NCI-H2029 (cell line): ENCODE data around the gene CBFA2T3.

Experiments
- DNase-seq: peaks from one replicate; lab custom pipeline; 2025; lab: John Stamatoyannopoulos, UW

Gene CBFA2T3

DNA sequence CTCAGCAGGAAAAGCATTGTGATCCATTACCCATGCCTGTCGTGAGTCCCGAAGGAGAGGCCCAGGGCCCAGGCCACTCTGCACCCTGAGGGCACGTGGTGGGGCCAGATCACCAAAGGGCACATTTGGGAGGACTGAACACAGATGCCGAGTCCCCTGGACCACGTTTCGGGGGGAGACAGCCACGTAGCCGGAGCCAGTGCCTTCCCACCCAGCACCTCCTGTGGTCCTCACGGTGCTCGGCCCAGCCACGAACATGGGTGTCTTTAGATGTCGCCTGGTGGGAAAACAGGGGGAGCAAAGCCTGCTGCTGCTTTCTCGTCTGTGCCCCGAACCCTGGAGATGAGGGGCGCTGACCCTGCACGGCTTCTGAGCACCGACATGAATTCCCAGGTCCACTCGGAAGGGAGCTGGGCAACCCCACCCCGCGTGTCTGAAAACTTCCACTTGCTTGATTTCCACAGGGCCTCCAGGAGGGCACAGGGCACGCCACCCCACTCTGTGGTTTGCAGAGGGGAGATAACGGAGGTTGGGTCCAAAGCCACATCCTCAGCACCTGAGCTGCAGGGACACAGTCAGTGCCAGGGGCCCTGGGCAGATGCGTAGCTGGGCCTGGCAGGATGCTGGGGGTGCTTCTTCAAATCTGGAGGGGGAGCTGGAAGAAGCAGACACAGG is 14.4 kb downstream of the CBFA2T3 start:
- DNase-seq = no peak

DNA sequence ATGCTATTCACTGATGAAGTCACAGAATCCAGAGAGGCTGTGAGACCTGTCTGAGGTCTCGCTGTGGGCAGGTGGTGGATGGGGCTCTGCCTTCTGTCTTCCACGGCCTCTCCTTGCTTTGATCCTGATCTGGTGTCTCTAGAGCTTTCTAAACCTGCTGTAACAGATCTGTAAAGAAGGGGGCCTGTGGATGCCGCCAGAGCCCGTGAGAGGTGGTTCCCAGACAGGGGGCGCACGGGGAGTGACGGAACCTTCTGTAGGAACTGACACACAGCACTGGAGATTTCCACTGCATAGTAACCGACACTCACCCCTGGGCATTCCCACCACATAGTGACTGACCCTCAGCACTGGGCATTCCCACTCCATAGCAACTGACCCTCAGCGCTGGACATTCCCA is 16.0 kb downstream of the CBFA2T3 start:
- DNase-seq = no peak

DNA sequence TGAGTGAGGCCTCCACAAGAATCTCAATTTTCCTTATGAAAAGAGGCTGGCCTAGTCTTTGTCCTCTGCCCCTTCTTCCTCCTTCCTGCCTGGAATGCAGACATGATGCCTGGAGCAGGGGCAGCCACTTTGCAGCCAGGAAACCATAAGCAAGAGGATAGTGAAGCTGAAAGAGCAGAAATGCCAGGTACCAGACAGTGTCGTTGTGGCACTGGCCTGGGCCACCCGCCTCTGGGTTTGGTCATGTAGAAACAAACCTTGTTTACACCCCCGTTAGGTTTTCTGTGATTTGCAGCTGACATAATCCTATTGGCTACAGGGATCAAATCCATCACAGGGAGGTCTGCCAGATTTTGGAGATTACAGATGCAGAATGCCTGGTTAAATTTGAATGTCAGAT is 16.5 kb downstream of the CBFA2T3 start:
- no peak for DNase-seq

DNA sequence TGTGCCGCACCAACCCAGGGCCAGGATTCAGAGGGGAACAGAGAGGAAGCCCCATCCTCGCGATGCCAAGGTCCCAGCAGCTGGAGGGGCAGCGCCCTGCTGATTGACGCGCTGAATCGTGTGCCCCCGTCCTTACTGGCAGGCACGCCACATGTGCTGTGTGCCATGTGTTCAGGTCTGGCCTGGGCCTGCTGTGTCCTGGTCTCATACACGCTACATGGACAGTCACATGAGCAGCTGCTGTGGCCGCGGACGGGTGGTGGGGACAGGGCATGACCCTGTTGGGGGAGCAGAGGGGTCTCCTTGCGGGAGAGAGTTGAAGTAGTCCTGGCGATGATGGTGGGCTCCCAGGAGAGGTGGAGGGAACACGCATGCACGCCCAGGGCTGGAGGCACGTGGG is 18.0 kb downstream of the CBFA2T3 start:
- no peak for DNase-seq

DNA sequence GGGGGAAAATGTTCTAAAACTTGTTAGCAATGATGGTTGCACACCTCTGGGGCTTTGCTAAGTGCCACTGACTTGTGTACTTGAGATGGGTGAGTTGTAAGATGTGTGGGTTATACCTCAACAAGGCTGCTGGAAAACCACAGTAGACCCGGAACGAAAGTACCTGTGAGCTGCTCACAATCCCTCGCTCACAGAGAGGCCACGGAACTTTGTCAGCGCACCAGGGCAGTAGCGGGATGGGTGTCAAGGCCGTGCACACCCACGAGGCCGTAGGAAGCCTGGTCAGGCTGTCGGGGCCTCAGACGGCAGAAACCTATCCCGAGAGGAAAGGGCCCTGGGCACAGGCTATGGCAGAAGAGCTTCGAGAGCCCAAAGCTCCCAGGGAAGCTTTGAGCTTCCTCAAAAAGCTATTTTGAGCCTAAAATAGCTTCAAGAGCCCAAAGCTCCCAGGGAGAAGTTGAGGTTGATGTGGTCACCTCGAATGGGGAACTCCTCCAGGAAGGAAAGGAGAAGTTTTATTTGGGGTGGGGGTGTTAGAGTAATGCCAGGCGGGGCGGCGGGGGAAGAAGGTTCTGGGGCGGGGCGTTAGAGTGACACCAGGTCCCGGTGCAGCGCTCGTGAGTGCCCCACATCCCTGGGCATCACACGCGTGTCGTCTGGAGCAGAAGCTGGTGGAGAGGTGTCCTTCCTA is 19.0 kb downstream of the CBFA2T3 start:
- DNase-seq = no peak

DNA sequence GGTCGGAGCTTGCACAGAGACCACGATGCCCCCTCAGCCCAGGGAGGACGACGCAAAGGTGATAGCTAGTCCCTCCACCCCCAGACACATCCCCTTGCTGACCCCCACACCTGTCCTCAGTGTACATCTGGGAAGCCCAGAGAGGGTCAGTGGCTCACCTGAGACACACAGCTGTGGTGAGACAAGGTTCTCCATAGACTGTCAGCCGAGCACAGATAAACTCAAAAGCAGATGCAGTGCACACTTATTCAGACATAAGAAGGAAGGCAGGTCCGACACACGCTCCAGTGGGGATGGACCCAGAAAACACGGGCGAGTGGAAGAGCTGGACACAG is 19.6 kb downstream of the CBFA2T3 start:
- DNase-seq = no peak

DNA sequence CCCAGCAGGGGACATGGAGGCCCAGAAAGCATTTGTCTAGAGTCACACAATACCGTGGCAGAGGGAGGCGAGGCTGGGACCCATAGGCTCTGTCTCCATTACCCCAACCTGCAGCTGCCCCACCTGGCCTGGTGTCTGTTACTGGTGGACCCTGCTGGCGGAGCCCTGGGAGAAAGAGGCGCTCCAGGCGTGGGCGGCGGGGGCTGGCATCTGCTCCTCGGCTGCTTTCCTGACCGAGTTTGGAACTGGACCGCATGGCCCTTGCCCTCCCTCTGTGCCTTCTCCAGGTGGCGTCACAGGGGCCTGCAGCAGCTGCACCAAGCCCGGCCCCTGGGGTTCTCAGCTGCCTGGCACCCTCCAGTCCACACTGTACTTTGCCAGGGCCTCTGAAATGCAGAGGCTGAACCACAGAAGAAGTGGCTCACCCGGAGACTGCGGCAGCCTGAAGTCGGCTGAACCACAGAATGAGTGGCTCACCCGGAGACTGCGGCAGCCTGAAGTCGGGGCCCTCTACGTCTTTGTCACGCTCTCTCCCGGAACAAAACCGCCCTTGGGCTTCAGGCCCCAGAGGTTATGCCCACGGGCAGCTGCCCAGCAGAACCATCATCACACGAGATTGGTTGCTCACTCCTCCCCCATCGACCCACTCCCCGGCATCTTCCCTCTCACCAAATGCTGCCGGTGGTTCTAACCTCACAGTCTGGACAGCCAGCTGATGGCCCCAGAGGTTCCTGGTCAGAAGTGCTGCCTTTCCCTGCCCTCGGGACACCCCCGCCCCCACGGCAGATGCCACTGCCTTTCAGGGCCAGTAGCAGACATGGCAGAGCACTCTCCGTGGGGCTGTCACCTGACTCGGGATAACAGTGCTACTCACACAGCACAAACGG is 20.2 kb downstream of the CBFA2T3 start:
- DNase-seq = no peak

DNA sequence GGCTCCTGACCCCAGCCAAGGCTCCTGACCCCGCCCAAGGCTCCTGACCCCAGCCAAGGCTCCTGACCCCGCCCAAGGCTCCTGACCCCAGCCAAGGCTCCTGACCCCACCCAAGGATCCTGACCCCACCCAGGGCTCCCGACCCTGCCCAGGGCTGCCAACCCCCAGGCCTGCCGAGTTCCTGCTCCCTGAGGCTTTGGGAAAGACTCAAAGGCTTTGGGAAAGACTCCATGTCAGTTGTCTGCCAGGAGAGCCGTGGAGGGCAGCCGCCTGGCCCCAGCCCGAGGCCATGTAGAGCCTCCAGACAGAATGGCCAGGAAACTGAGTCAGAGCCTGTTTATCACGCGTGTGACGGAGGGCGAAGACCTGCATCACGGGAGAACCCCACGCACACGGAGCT is 21.1 kb downstream of the CBFA2T3 start:
- no peak for DNase-seq

DNA sequence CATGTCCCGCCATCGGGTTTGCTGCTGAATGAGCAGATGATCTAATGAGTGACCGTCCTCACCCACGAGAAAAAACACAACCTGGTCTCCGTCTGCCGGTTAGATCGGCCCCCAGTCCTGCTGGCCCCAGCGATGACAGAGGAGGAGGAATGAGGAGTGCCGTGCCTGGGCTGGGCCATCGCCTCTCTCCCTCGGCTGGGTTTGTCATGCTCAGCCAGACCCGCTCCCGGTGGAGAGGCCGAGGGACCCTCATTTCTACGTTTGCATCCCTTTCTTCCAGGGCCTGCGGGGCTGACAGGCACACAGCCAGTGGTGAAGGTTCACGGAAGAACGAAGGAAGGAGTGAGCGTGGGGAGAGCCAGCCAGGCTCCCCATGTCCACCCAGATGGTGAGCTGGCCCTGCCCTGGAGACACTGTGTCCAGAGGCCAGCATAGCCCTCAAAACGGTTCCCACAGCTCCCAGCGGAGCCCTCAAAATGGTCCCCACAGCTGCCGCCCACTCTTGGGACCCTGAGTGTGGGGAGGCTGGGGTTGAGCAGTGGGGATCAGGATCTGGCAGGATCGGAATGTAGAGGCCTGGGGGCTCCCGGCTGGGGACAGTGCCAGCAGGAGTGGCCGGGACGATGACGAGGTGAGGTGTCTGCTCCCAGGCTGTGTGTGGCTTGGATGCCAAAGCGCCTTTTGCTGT is 23.9 kb downstream of the CBFA2T3 start:
- no peak for DNase-seq

DNA sequence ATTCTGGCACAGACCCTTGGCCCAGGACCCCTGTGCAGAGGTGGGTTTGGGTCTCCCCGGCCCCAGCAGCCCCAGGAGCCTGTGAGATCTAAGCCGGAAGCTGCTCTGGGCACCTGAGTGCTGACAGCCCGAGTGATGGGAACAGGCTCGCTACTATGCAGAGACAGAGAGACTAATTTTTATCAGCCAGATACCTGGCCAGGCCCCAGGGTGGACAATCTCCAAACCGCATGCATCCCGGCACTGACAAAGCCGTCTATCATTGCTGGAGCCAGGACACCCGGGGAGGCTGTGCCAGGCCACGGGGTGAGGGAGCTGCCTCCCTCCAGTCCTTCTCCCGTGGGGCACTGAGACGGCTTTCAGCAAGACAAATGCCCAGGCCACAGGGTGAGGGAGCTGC is 25.0 kb downstream of the CBFA2T3 start:
- DNase-seq = no peak

DNA sequence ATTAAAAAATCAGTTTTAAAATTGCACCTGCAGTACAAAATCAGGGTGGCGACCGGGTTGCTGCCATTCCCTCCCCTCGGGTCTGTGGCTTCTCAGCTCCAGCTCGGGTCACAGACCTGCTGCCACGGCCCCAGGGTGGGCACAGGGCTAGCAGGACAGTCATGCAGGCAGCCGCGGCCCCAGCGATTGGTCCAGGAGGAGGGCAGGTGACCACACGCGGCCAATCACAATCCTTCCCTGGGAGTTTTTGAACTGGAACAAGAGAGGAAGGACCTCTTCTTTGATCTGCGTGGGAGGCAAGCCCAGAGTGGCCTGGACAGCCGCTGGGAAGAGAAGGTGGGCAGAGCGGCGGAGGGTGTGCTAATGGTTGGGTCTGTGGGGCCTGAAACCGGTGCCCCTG is 25.5 kb downstream of the CBFA2T3 start:
- no peak for DNase-seq

DNA sequence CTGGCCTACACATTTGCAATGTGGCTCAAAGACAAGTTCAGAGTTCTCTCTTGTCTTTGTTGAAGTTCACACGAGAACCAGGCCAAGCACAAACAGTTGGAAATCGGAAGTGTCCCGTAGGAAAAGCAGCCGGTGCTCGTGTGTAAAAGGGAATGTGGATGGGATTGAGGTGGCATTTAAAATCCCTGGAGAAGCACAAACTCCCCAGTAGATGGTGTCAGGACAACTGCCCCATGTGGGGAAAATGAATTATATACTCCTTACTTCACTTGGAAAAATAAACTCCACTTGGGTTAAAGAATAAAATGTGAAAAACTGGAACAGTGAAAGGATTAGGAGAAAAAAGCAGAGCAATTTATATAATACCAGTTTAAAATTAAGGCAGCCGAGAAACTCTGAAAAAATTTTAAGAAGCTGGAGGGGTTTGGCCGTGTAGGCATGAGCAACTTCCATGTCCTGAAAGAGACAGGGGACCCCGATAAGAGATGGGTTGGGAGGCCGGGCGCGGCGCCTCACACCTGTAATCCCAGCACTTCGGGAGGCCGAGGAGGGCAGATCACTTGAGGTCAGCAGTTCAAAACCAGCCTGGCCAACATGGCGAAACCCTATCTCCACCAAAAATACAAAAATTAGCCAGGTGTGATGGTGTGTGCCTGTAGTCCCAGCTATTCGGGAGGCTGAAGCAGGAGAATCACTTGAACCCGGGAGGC is 28.1 kb downstream of the CBFA2T3 start:
- no peak for DNase-seq

DNA sequence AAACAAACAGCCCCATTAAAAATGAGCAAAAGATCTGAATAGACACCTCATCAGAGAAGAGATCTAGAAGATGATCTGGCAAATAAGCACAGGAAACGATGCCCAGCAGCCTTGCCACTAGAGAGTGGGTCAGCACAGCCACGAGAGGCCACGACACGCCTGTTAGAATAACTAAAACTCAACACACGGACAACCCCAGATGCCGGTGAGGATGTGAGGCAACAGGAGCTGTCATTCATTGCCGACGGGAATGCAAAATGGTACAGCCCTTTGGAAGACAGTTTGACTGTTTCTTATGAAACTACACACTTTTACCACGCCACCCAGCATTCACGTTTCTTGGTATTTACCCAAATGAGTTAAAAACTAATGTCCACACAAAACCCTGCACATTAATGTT is 31.5 kb downstream of the CBFA2T3 start:
- no peak for DNase-seq

DNA sequence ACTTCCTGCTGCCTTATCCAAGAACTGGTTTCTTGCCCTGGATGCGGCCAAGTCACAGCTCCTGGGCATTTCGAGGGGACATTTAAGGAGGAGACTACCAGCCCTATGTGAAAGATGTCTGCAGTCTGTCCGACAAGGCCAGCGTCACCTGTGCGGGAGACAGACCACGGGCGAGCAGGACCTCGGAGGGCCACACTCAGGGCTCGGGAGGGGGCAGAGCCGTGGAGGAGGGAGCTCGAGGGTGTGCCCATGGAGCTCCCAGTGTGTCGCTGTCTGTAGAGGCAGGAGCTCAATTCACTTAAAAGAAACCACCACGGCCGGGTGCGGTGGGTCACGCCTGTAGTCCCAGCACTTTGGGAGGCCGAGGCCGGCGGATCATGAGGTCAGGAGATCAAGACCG is 33.3 kb downstream of the CBFA2T3 start:
- DNase-seq = no peak

DNA sequence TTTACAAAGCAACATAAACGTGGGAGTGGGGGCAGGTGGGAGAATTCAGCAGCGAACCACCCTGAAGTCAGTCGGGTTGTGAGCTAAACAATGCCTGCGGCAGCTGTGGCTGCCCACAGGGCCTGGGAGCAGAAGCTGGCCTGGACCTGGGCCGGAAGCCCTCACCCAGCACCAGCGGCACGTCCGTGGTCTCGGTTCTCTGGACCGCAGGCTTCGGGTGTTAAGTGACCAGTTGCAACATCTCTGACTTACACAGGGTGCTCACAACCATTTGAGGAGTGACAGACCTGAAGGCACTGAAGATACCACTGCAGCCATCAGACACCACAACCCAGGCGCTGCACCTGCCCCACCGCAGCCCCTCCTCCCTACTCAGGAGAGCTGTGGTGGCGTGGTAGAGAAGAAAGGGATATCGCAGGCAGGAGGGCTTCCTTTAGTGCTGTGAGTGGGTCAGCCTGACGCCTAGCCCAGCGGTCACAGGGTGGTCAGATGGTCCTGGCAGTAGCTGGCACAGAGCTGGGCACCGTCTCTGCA is 33.8 kb downstream of the CBFA2T3 start:
- no peak for DNase-seq

DNA sequence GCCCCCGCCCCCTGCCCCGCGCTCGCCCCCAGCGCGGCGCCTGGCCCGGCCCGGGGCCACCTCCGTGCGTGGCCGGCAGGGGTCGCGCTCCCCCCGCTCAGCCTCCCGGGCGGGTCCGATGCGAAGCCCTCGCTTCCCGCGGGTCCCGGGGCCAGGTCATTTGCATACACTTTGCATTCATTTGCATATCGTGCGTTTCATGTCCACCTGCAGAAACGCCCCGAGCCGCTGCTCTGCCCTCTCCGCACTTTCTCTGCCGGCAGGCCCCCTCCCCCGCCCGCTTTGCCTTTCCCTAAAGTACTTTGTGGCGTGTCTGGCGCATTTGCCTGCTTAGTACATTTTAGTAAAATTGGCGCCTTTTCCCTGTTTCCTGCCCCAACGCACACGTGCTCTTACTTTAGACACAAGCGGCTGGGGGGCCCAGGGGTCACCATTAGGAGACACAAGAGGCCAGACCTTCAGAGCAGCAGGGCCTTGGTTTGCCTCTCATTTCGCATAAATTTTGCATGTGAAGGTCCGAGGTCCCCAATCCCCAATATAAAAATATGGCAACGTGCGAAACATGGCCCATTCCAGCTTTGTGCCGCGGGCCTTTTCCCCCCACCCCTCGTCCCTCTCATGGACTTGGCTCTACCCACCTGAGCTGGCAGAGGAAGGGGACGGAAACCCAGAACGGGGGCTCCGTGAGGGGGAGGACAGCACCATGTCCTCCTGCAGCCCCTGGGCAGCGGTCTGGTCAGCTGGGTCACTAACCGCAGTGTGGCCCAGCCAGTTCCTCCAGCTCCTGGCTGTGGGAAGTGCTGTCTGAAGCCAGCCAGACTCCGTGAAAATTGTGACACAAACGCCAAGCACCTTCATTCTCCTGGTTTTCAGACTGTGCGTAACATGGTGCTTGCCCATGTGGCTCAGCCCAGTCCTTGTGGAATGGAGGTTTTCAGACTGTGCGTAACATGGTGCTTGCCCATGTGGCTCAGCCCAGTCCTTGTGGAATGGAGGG is 34.8 kb downstream of the CBFA2T3 start:
- DNase-seq = no peak

DNA sequence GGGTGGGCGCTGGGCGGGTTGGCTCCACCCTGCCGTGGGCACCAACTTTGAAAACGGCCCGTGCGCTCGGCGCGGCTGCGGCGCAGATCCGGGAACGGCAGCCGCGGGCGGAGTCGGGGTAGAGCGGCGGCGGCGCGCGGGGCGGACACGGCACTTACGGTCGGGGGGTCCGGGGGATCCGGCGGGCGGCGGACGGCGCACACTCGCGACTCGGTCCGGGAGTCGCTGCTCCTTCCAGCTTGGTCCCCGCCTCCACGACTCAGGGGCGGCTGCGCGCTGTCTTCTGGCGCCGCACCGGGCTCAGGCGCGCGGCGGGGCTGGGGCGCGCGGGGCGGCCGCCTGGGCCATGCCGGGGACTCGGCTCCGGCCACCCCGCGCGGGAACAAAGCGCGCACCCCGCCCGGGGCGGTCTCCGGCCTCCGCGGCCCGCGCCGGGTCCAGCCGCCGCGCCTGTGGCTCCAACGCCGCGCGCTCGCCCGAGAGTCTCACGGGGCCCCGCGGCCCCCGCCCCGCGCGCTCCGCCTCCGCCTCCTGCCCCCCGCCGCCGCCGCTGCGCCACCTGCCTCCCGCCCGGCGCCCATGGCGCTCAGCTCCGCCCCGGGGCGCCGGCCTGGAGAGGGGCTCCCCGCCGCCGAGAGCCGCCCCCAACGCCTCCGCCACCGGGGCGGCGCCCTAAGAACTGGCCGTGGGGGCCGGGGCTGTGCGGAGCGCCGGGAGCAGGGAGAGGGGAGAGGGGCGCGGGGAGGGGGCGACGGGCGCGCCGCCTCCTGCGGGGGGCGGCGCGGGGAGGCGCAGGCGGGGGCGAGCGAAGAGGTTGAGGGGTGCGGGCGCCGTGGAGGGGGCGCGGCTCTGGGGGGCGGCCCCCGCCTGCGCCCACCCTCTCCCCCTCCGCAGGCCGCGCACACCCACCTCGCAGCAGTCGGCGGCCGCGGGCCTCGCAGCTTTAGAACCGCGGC is 35.9 kb downstream of the CBFA2T3 start:
- no peak for DNase-seq

DNA sequence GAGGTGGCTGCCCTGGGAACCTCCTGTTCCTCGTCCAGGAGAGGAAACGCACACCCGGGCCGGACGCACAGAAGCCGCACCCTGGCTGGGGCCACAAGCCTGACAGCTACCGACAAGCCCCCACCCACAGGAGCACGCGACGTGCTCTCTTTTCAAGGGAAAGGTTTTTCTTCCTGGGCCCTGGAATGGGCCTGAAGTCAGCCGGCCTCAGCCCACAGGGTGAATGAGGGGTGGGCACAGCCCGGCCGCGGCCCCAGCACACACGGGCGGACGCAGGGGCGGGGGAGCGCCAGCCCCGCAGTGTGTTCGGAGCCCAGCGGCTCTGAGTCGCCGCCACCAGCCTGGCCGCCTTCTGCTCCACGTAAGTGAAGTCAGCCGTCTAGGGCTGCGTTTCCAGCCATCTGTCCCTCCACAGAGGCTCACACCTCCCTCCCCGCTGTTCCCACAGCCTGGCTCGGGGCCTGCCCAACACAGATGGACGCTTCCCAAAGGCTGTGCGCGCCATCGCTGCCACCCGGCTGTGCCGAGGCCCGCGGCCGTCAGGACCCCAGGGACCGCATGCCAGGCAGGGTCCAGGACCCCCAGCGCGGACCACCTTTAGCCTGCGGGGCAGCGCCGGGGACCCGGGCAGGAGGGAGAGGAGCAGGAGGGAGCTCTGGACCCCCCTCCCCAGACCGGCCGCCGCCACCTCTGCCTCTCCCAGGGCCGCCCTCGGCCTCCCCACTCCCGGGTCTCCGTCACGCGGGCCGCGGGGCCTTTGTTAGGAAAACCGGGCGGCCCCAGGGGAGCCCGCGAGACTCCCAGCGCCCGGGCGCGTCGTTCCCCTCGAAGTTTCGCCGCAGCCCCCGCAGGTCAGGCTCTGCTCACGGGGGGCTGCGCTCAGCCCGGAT is 36.8 kb downstream of the CBFA2T3 start:
- no peak for DNase-seq
